OCI-LY3 (cell line): ENCODE results near the gene PGBD2.
"Not testable (repeated sequence)": the region's sequence is repeated elsewhere in the genome, so short reads cannot be mapped to it uniquely, and the experiment has no call there.

Source experiments
- H2AFZ ChIP-seq: fragments of 200-600, 300-600 bp; shearing (Covaris generic); 2 replicates; pipeline ENCODE4 v1.6.0; 2014; ENCODE audit warnings: antibody characterized with exemption, low read depth, low read length
- H3K27ac ChIP-seq: fragments of 200-600, 300-600 bp; sonication (generic); 2 replicates; pipeline ENCODE4 v1.5.1; 2014; ENCODE audit warnings: mild to moderate bottlenecking, low read length, moderate library complexity, mixed read lengths
- H3K27me3 ChIP-seq: fragments of 200-600, 300-600 bp; sonication (generic); 2 replicates; pipeline ENCODE4 v1.6.1; 2014; ENCODE audit warnings: low read depth, low read length, mixed read lengths
- H3K36me3 ChIP-seq: fragments of 200-600, 300-600 bp; sonication (generic); replicated peaks from 2 replicates; pipeline ENCODE3; 2014; ENCODE audit warnings: low read depth, low read length, mixed read lengths
- H3K4me1 ChIP-seq: fragments of 300-600, 200-600 bp; sonication (generic); 2 replicates; pipeline ENCODE4 v1.6.1; 2014; ENCODE audit warnings: low read length, mixed read lengths
- H3K4me2 ChIP-seq: fragments of 200-600, 300-600 bp; sonication (generic); 2 replicates; pipeline ENCODE4 v1.6.1; 2014; ENCODE audit warnings: low read length, mixed read lengths
- H3K4me3 ChIP-seq: fragments of 300-600, 200-600 bp; sonication (generic); 2 replicates; pipeline ENCODE4 v1.5.1; 2014; ENCODE audit warnings: antibody characterized with exemption, mild to moderate bottlenecking, low read length, moderate library complexity
- H3K79me2 ChIP-seq: fragments of 300-600, 200-600 bp; shearing (Covaris generic); 2 replicates; pipeline ENCODE4 v1.6.1; 2014; ENCODE audit warnings: mild to moderate bottlenecking, low read length, mixed read lengths
- H3K9ac ChIP-seq: fragments of 300-600, 200-600 bp; shearing (Covaris generic); 2 replicates; pipeline ENCODE4 v1.6.0; 2014; ENCODE audit warnings: mild to moderate bottlenecking, low read length, moderate library complexity
- H3K9me3 ChIP-seq: fragments of 200-600, 300-600 bp; shearing (Covaris generic); 2 replicates; pipeline ENCODE4 v1.6.1; 2014; ENCODE audit warnings: low read length, mixed read lengths; ENCODE audit not compliant: insufficient read depth
- H4K20me1 ChIP-seq: fragments of 200-600, 300-600 bp; sonication (generic); 2 replicates; pipeline ENCODE4 v1.6.1; 2016; ENCODE audit warnings: low read length, mixed read lengths; ENCODE audit not compliant: insufficient read depth
- EZH2phosphoT487 ChIP-seq: fragments of 200-600 bp; shearing (Covaris generic); IDR thresholded peaks from 2 replicates; pipeline ENCODE4 v1.6.1; 2018; ENCODE audit warnings: antibody characterized with exemption, mixed run types, low read depth
- TF ChIP-seq, protein P1 (sequence below): fragments of 200-600, 300-600 bp; sonication (generic); IDR thresholded peaks from 2 replicates; pipeline ENCODE4 v1.5.1; 2014; ENCODE audit warnings: antibody characterized with exemption, low read length, low read depth

PGBD2 gene

DNA sequence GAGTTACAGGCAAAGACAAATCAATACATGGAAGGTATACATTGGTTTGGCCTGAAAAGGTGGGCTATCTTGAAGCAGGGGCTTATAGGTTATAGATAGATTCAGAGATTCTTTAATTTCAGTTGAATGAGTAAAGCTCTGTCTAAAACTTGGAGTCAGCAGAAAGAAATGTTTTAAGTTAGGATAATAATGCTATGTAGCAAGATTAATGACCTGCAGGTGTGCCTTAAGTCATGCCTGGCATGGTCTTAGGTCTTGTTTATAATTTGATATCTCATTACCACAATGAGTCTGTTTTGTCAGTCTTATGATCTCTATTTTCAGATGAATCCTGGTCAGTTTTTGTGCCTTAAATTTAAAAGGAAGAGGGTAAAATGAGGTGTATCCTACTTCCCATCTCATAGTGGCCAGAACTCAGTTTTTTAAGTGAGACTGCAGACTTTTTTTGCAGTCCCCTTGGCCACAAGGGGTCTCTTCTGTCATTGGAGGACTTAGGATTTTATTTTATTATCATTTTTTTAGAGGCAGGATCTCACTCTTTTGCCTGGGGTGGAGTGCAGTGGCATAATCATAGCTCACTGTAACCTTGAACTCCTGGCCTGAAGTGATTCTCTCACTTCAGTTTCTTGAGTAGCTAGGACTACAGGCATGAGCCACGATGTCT is 21.3 kb upstream of the PGBD2 start:
- no peak overlapping the region for H3K4me2 ChIP-seq
- no peak overlapping the region for H3K4me3 ChIP-seq
- no peak overlapping the region for H2AFZ ChIP-seq

GRCh38 chr1:248885646-248886045 is 20.4 kb upstream of the PGBD2 start:
- H3K27me3 ChIP-seq: no peaks in the 10 kb centered on the region
- H3K4me1 ChIP-seq: no peaks in the 10 kb centered on the region
- H2AFZ ChIP-seq: no peak overlapping the region; the same call in 1 of the 2 replicates
- H3K4me2 ChIP-seq: no peak overlapping the region
- no peaks in the 10 kb centered on the region for H4K20me1 ChIP-seq
- H3K9me3 ChIP-seq: no peaks in the 10 kb centered on the region
- H3K27ac ChIP-seq: no peak overlapping the region
- no peak overlapping the region for H3K4me3 ChIP-seq
- no peak for TF ChIP-seq EZH2phosphoT487
- TF ChIP-seq, protein P1, sequence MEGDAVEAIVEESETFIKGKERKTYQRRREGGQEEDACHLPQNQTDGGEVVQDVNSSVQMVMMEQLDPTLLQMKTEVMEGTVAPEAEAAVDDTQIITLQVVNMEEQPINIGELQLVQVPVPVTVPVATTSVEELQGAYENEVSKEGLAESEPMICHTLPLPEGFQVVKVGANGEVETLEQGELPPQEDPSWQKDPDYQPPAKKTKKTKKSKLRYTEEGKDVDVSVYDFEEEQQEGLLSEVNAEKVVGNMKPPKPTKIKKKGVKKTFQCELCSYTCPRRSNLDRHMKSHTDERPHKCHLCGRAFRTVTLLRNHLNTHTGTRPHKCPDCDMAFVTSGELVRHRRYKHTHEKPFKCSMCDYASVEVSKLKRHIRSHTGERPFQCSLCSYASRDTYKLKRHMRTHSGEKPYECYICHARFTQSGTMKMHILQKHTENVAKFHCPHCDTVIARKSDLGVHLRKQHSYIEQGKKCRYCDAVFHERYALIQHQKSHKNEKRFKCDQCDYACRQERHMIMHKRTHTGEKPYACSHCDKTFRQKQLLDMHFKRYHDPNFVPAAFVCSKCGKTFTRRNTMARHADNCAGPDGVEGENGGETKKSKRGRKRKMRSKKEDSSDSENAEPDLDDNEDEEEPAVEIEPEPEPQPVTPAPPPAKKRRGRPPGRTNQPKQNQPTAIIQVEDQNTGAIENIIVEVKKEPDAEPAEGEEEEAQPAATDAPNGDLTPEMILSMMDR: no peak
- no peaks in the 10 kb centered on the region for H3K79me2 ChIP-seq
- no peak overlapping the region for H3K9ac ChIP-seq
- no peaks in the 10 kb centered on the region for H3K36me3 ChIP-seq

More for the DNA sequence above, 21.3 kb upstream of the PGBD2 start:
- H3K27me3 ChIP-seq: peaks cover 9% of the 10 kb centered on the region
- no peak overlapping the region for H3K27ac ChIP-seq
- no peaks in the 10 kb centered on the region for H3K4me1 ChIP-seq
- no peak for TF ChIP-seq EZH2phosphoT487
- no peaks in the 10 kb centered on the region for H3K36me3 ChIP-seq
- H3K79me2 ChIP-seq: no peaks in the 10 kb centered on the region
- H3K9ac ChIP-seq: no peak overlapping the region
- no peaks in the 10 kb centered on the region for H4K20me1 ChIP-seq
- no peaks in the 10 kb centered on the region for H3K9me3 ChIP-seq

DNA sequence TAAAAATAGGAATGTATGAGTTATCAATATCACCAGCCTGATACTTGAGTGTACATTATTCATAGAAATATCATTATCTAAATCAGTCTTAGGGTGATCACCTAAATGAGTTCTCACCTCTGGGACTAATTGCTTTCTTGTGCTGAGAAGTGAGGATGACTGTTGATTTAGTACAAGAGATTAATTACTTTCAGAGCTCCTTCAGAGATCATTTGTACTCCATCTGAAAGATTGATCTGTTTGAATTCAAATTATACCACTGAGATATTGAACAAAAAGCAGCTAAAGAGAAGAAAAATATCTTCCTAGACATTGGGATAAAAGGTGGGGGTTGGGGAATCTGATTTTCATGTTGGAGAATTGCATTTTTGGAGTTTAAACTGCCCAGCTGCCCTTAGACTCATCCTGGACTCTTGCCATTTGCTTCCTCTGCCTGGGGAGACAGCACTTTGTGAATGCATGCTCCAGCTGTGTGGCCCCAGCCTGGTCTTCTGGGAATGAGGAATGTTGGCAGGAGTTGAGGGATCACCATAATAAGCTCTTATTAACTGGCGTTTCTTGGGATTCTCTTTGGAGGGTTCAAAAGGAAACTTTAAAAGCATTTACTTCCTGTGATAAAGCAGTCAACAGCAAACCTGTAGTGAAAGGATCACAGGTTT is 19.7 kb upstream of the PGBD2 start:
- Histone ChIP-seq H3K27me3 (no peaks in the 10 kb centered on the region), H3K4me2 (no peak overlapping the region), H3K9me3 (no peaks in the 10 kb centered on the region), H4K20me1 (no peaks in the 10 kb centered on the region), H2AFZ (no peak overlapping the region), H3K36me3 (no peaks in the 10 kb centered on the region), H3K79me2 (no peaks in the 10 kb centered on the region), H3K4me3 (no peak overlapping the region), H3K4me1 (no peaks in the 10 kb centered on the region), H3K27ac (no peak overlapping the region), H3K9ac (no peak overlapping the region)
- TF ChIP-seq EZH2phosphoT487: no peak
- TF ChIP-seq, protein P1: no peak

- H3K79me2 ChIP-seq, H4K20me1 ChIP-seq, H2AFZ ChIP-seq, H3K4me1 ChIP-seq, H3K27me3 ChIP-seq, H3K4me3 ChIP-seq, H3K27ac ChIP-seq, H3K36me3 ChIP-seq, H3K4me2 ChIP-seq, H3K9ac ChIP-seq, H3K9me3 ChIP-seq: not testable (repeated sequence)
Measured at GRCh38 chr1:248889914-248890243, 16.2 kb upstream of the PGBD2 start.
